Inflammatory macrophage treated with lipopolysaccharide for 4 hours (primary cell): ENCODE data around the gene PARVA.

ENCODE experiments used
- DNase-seq: peaks from one replicate; pipeline ENCODE4 v3.0.0-alpha.2; 2020

PARVA gene

GRCh38 chr11:12464303-12464702 is 86.9 kb downstream of the PARVA start:
- no peak for DNase-seq

GRCh38 chr11:12465332-12465731 is 88.0 kb downstream of the PARVA start:
- DNase-seq: no peak

DNA sequence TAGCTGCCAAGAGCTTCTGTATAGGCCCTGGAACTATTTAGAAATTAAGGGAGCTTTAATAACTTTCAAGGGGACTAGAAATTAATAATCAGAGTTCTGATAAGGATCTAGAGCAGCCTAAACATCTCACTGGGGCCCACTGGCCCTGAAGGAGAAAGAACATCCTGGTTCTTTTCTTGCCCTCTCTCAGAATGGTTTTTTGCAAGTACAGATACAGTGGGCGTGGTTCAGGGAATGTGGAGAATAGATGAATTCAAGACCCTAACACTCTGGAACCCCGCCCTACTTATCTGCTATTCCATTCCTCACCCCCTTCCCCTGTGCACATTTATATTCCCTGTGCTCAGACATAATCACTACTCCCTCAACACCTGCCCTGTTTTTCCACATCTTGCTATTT is 90.2 kb downstream of the PARVA start:
- DNase-seq: no peak

GRCh38 chr11:12469451-12469850 is 92.1 kb downstream of the PARVA start:
- no peak for DNase-seq

- DNase-seq: no peak
These were observed 92.9 kb downstream of the PARVA start for GRCh38 chr11:12470236-12470635.

DNA sequence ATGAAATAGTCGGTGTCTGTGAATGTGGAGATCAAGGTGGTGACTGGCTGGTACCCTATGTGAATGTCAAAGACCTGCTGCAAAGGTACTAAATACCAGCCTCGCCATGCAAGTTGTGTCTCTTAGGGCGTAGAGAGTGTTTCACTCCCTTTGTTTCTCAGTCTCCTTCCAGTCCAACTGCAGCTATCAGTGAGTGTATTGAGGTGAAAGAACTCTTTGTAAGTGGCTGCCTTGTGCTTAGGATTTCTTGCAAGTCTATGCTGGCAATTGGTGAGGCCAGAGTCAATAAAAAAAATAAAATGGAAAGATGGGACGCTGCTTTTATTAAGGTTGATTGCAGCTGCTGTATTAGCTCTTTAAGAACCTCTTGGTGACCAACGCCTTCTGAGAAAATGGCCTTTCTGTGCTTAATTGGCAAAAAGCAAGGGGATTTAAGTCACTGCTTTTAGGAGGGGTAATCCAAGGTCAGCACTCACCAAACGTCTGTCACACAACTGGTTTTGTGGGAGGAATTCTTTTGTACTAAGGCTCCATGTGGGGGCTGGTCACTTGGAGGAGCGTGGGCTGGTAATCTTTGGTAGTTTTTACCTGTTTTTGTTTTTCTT is 95.1 kb downstream of the PARVA start:
- DNase-seq: no peak

- DNase-seq: no peak
These were observed 96.0 kb downstream of the PARVA start for GRCh38 chr11:12473381-12473780.

- DNase-seq: no peak
These were observed 97.5 kb downstream of the PARVA start for GRCh38 chr11:12474871-12475270.

- DNase-seq: no peak
These were observed 101.4 kb downstream of the PARVA start for GRCh38 chr11:12478743-12479142.

GRCh38 chr11:12480401-12480800 is 103.0 kb downstream of the PARVA start:
- no peak for DNase-seq

GRCh38 chr11:12482839-12483238 is 105.5 kb downstream of the PARVA start:
- no peak for DNase-seq

GRCh38 chr11:12483604-12484003 is 106.2 kb downstream of the PARVA start:
- DNase-seq: no peak

GRCh38 chr11:12485328-12485727 is 108.0 kb downstream of the PARVA start:
- no peak for DNase-seq

DNA sequence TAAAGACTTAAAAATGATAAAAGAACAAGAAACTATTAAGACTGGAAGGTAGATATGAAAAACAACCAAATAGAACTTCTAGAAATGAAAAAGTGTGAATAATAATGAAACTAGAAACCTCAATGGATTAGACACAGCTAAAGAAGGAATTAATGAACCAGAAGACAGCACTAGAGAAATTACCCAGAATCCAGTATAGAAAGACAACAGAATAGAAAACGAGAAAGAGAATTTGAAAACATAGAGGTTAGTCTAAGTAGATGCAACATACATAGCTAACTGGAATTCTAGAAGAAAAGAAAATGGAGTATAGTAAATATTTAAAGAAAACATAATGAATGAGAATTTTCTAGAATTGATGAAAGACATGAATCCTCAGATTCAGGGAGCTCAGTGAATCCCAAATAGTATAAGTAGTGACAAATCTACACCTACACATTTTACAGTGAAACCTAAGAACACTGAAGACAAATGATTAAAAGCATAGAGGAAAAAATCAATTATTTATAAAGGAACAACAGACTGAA is 111.9 kb downstream of the PARVA start:
- DNase-seq: no peak

- DNase-seq: no peak
These were observed 117.3 kb downstream of the PARVA start for GRCh38 chr11:12494699-12495098.

GRCh38 chr11:12496181-12497025 is 119.0 kb downstream of the PARVA start:
- DNase-seq: no peak

GRCh38 chr11:12497431-12497830 is 120.1 kb downstream of the PARVA start:
- DNase-seq: no peak

DNA sequence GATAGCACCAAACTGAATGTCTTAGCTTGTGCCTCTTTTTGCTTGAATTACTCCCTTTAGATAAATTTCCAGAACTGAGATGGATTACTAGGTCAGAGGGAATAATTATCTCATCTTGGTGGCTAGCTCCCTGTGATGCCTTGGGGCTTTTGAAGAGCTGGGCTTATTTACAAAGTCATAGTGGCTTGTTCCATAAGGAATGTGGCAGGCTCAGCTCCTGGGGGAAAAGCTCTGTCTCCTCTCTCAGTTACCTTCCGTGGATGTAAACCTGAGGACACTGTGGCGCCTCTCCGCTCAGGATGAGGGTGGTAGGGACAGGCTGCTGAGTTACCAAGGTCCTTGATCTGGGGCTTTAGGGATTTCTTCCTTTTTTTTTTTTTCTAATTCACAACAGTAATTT is 121.7 kb downstream of the PARVA start:
- DNase-seq: no peak

DNA sequence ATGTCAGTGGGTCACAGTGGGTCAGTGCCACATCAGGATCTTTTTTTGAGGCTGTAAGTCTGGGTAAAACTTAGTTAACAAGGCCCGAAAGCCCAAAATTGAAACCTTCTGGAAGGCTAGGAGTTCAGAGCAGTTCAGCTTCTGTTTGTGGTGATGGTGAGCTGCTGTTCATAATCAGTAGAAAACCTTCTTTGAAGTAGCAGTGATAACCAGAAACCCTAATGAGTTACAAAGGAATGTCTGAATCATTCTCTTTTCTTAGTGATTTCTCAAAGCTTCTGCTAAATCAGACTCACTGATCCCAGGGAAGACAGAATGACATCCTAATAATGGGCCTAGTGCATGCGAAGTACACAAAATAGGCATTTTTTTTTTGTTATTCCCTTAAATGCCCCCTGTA is 124.7 kb downstream of the PARVA start:
- DNase-seq: no peak

DNA sequence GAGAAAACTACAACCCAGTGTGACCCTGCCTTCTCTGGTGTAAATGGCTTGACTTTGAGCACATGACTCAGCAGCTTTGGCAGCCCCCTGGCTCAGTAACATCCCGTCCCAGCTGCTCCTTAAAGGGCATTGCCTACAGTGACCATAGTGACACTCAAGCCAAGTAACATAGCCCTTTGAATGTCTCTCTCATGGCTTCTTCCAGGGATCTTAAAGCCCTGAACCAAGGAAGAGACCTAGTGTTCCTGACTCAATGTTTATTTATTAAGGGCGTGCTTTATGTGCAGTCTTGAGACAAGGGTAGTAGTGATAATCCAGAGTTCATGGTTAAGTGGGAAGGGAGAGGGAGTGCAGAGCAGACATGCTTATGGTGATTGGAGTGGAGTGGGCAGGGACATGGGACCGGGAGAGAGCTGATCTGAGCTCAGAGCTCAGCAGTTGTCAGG is 125.7 kb downstream of the PARVA start:
- DNase-seq: no peak

GRCh38 chr11:12503886-12504285 is 126.5 kb downstream of the PARVA start:
- DNase-seq: no peak

DNA sequence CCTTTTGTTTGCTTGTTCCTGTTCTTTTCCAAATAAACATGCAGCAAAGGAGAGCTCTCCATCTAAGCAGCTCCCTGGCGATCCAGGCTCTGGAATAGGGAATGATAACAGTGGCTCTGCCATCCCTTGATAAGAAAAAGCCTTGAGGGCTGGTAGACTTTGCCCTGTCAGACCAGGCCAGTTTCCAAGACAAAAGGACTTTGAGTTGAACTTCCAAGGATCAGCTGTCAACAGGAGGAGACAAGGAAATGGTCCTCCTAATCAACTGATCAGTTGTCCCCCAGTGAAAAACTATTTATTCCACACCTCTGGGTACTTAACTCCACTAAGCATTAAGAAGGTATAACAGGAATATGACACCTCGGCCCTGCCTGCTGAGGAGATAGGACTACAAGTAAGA is 127.8 kb downstream of the PARVA start:
- DNase-seq: no peak

DNA sequence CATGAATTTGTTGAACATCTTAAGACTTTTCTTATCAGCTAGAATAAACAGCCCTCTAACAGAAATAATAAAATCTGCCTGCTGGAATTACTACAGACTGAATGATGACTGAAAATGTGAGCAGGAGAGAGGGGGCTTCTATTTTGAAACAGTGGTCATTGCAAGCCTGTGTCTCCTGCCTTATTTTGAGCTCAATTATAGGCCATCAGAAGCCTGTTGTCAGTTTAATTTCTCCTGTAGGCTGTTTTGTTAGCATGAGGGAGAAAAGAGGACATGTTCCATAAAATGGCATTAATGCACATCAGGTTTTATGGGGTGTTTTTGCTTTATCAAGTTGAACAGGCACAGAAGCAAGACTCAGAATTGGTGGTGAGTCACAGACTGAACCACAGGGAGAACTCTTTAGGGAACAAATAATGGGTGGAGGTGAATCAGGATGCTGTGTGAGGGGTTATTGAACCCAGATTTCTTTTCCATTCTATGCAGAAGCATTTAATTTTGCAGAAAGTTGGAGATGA is 129.1 kb downstream of the PARVA start:
- no peak for DNase-seq

GRCh38 chr11:12507391-12507790 is 130.0 kb downstream of the PARVA start:
- DNase-seq: no peak
